IMR-90 (cell line): Measurements from ENCODE around the gene USP31. TPM values are rescaled to one million over a fixed set of nuclear protein-coding genes. Genes with fewer than 3 reads are reported as not detected.

Experiments used
- ATAC-seq: fragments of 200-7000 bp; cut with Tn5 transposase; 2 replicates; pipeline ENCODE4 v1.9.1; 2020; ENCODE audit warnings: low read depth, mild to moderate bottlenecking, moderate library complexity
- BruUV-seq: library from RNA; stranded (reverse); fragments of 400-500 nt; replicated peaks from 2 replicates; lab custom pipeline; 2021; lab: Mats Ljungman, UMichigan
- CTCF ChIA-PET: fragments of 300-600 bp; formaldehyde crosslinking; extraction: SDS; loops from one replicate; lab custom pipeline; 2021; ENCODE audit warnings: antibody characterized with exemption; lab: Yijun Ruan, JAX
- POLR2A ChIA-PET: fragments of 300-600 bp; sonication (Branson Sonifier 250); formaldehyde crosslinking; loops from one replicate; lab custom pipeline; 2022; ENCODE audit warnings: antibody characterized with exemption; ENCODE audit not compliant: unreplicated experiment; lab: Charles Lee
- DNase-seq: peaks from one replicate; pipeline ENCODE4 v3.0.0; 2013
- H2AFZ ChIP-seq: replicated peaks from 2 replicates; pipeline ENCODE3; 2013; ENCODE audit warnings: low read length, mild to moderate bottlenecking; ENCODE audit not compliant: poor library complexity
- H2AK5ac ChIP-seq: 2 replicates; pipeline ENCODE4 v1.6.1; 2013; ENCODE audit warnings: low read depth, low read length, inconsistent platforms
- H2AK9ac ChIP-seq: replicated peaks from 2 replicates; pipeline ENCODE3; 2013; ENCODE audit warnings: mild to moderate bottlenecking, low read depth, low read length, moderate library complexity; ENCODE audit not compliant: poor library complexity
- H2BK120ac ChIP-seq: 2 replicates; pipeline ENCODE4 v1.6.1; 2013; ENCODE audit warnings: low read depth, low read length, inconsistent platforms
- H2BK15ac ChIP-seq: 3 replicates; pipeline ENCODE4 v1.6.1; 2013; ENCODE audit warnings: low read depth, low read length, inconsistent platforms
- H2BK20ac ChIP-seq: 2 replicates; pipeline ENCODE4 v1.6.1; 2013; ENCODE audit warnings: low read depth, mild to moderate bottlenecking, inconsistent platforms, low read length, moderate library complexity
- H2BK5ac ChIP-seq: 2 replicates; pipeline ENCODE4 v1.6.1; 2013; ENCODE audit warnings: mild to moderate bottlenecking, low read depth, low read length, inconsistent platforms; ENCODE audit not compliant: poor library complexity, severe bottlenecking
- H3K14ac ChIP-seq: replicated peaks from 2 replicates; pipeline ENCODE4 v1.6.1; 2013; ENCODE audit warnings: low read depth, low read length, inconsistent platforms
- H3K18ac ChIP-seq: 2 replicates; pipeline ENCODE4 v1.6.1; 2013; ENCODE audit warnings: low read depth, low read length, control low read depth
- H3K23ac ChIP-seq: 2 replicates; pipeline ENCODE4 v1.6.1; 2013; ENCODE audit warnings: low read depth, low read length, inconsistent platforms
- H3K27ac ChIP-seq: 2 replicates; pipeline ENCODE4 v1.5.1; 2013; ENCODE audit warnings: mild to moderate bottlenecking, control low read depth, low read length; ENCODE audit not compliant: insufficient read depth
- H3K27me3 ChIP-seq: 2 replicates; pipeline ENCODE4 v1.6.1; 2013; ENCODE audit warnings: low read length; ENCODE audit not compliant: control insufficient read depth, insufficient read depth
- H3K36me3 ChIP-seq: 2 replicates; pipeline ENCODE4 v1.6.1; 2013; ENCODE audit warnings: low read length, mixed read lengths; ENCODE audit not compliant: control insufficient read depth, insufficient read depth
- H3K4ac ChIP-seq: 2 replicates; pipeline ENCODE4 v1.6.1; 2013; ENCODE audit warnings: low read depth, low read length, inconsistent platforms
- H3K4me1 ChIP-seq: 2 replicates; pipeline ENCODE4 v1.6.1; 2013; ENCODE audit warnings: low read length, mixed read lengths; ENCODE audit not compliant: control insufficient read depth, insufficient read depth
- H3K4me2 ChIP-seq: 2 replicates; pipeline ENCODE4 v1.6.1; 2013; ENCODE audit warnings: low read depth, mild to moderate bottlenecking, control low read depth, low read length, moderate library complexity
- H3K4me3 ChIP-seq: 2 replicates; pipeline ENCODE4 v1.5.1; 2013; ENCODE audit warnings: low read depth, mild to moderate bottlenecking, control low read depth, low read length, moderate library complexity; ENCODE audit not compliant: insufficient read depth
- H3K56ac ChIP-seq: 2 replicates; pipeline ENCODE4 v1.6.1; 2013; ENCODE audit warnings: low read length, inconsistent platforms; ENCODE audit not compliant: insufficient read depth; ENCODE audit errors: extremely low read depth
- H3K79me1 ChIP-seq, 2 experiments: 2 replicates each; pipeline ENCODE4 v1.6.1; 2013; ENCODE audit warnings: low read length in 2 of 2, inconsistent platforms in 1 of 2, low read depth in 1 of 2
- H3K9ac ChIP-seq: 2 replicates; pipeline ENCODE4 v1.6.1; 2013; ENCODE audit warnings: low read depth, low read length, control low read depth
- H3K9me1 ChIP-seq: 2 replicates; pipeline ENCODE4 v1.6.1; 2013; ENCODE audit warnings: low read length, inconsistent platforms; ENCODE audit not compliant: insufficient read depth
- H3K9me3 ChIP-seq: 2 replicates; pipeline ENCODE4 v1.6.1; 2013; ENCODE audit warnings: low read length; ENCODE audit not compliant: control insufficient read depth, insufficient read depth
- H4K20me1 ChIP-seq: 2 replicates; pipeline ENCODE4 v1.6.1; 2013; ENCODE audit warnings: low read length, inconsistent platforms; ENCODE audit not compliant: insufficient read depth
- H4K5ac ChIP-seq: 2 replicates; pipeline ENCODE4 v1.6.1; 2013; ENCODE audit warnings: mild to moderate bottlenecking, low read depth, low read length, control low read depth
- H4K8ac ChIP-seq, 2 experiments: 2 replicates each; pipeline ENCODE4 v1.6.1; 2013; ENCODE audit warnings: low read depth in 2 of 2, low read length in 2 of 2, control low read depth in 1 of 2, inconsistent platforms in 1 of 2
- H4K91ac ChIP-seq: 2 replicates; pipeline ENCODE4 v1.6.1; 2013; ENCODE audit warnings: low read depth, low read length, inconsistent platforms; ENCODE audit not compliant: insufficient read depth
- CEBPB ChIP-seq: IDR thresholded peaks from 2 replicates; pipeline ENCODE4 v1.6.1; 2012; ENCODE audit warnings: low read depth, low read length, improper control_type of control experiment
- MAFK ChIP-seq: IDR thresholded peaks from 2 replicates; pipeline ENCODE4 v1.6.1; 2012; ENCODE audit warnings: low read depth, low read length, improper control_type of control experiment
- MAZ ChIP-seq: IDR thresholded peaks from 2 replicates; pipeline ENCODE4 v1.6.1; 2012; ENCODE audit warnings: low read depth, mild to moderate bottlenecking, low read length, improper control_type of control experiment, moderate library complexity, borderline replicate concordance
- POLR2A ChIP-seq: IDR thresholded peaks from 2 replicates; pipeline ENCODE4 v1.6.1; 2012; ENCODE audit warnings: mild to moderate bottlenecking, low read depth, low read length
- RFX5 ChIP-seq: IDR thresholded peaks from 2 replicates; pipeline ENCODE4 v1.8.0; 2012; ENCODE audit warnings: low read depth, mild to moderate bottlenecking, low read length, moderate library complexity
- WGBS, 2 experiments: methylation state at CpG; one replicate each; pipeline versions ENCODE4 v1.1.5 to v1.1.7; 2013; ENCODE audit warnings: missing lambda C conversion rate in 2 of 2; ENCODE audit not compliant: insufficient read length in 1 of 2; ENCODE audit errors: extremely low coverage in 2 of 2; 5-methylcytosine and 5-hydroxymethylcytosine counted together
- dilution Hi-C: fragments of 300-500 bp; cut with HindIII; formaldehyde crosslinking; loops from one replicate; pipeline ENCODE4 v1.14.3; 2018; ENCODE audit warnings: low sequenced_read_pairs; ENCODE audit not compliant: unreplicated experiment
- in situ Hi-C: fragments of 300-500 bp; cut with MboI; formaldehyde crosslinking; loops from 3 replicates; pipeline ENCODE4 v1.14.3; 2019; ENCODE audit warnings: low sequenced_read_pairs, inconsistent platforms, mixed read lengths
- intact Hi-C: fragments of 100-400 bp; cut with micrococcal nuclease; formaldehyde crosslinking; loops from 2 replicates; pipeline ENCODE4 v1.10.0; 2022
- polyA plus RNA-seq, 3 experiments: library from polyadenylated mRNA; depleted of rRNA; stranded (reverse); fragments of >200 nt; gene quantifications; 2 replicates each; pipeline ENCODE4 v1.2.3, GENCODE V29; 2012; ENCODE audit warnings: low replicate concordance in 1 of 3
- total RNA-seq: library from RNA; depleted of rRNA; stranded (reverse); fragments of >200 nt; gene quantifications from 2 replicates; pipeline ENCODE4 v1.2.3, GENCODE V29; 2012
- TF ChIP-seq, protein P1 (sequence below): fragments of 150-350 bp; IDR thresholded peaks from 2 replicates; pipeline ENCODE4 v1.6.1; 2016; ENCODE audit warnings: low read depth, mild to moderate bottlenecking, low read length, moderate library complexity, borderline replicate concordance

The USP31 gene
- total and polyA plus RNA-seq, 2 of the 4 experiments (the other 2 are of a cell fraction): 2.9 to 3.4 TPM

DNA sequence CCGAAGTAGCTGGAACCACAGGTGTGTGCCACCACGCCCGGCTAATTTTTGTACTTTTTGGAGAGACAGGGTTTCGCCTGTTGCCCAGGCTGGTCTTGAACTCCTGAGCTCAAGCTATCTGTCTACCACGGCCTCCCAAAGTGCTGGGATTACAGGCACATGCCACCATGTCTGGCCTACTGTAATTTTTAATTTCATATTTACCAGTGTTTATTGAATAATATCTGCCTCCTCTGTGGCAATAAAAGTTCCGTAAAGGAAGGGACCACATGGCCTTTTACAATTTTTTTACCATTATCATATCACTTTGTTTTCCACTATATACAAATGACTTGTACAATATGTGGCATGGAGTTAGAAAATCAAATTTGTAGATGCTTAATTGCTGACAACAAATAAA is 7.8 kb downstream of the USP31 start:
- ATAC-seq (no peak), DNase-seq (no peak)
- Histone ChIP-seq H3K14ac (no peak overlapping the region), H4K91ac (no peak overlapping the region), H2AK9ac (no peak overlapping the region), H3K56ac (no peak overlapping the region), H3K23ac (no peak overlapping the region), H3K9me1 (peaks cover 7% of the 10 kb centered on the region), H4K20me1 (peaks cover 32% of the 10 kb centered on the region), H2BK5ac (no peak overlapping the region), H3K27ac (no peak overlapping the region), H2AFZ (no peak overlapping the region), H2BK120ac (no peak overlapping the region), H3K9ac (no peak overlapping the region), H3K9me3 (peaks cover 4% of the 10 kb centered on the region; the same call in 1 of the 2 replicates), H3K4ac (no peak overlapping the region), H3K4me1 (peaks cover 5% of the 10 kb centered on the region; the same call in 1 of the 2 replicates), H3K79me1 (peaks cover 38 to 56% of the 10 kb centered on the region in 2 experiments), H4K8ac (no peak overlapping the region), H4K5ac (no peak overlapping the region), H3K4me3 (no peak overlapping the region), H2BK20ac (no peak overlapping the region), H3K4me2 (no peak overlapping the region), H3K18ac (no peak overlapping the region), H3K36me3 (no peaks in the 10 kb centered on the region), H2BK15ac (no peak overlapping the region), H3K27me3 (no peaks in the 10 kb centered on the region), H2AK5ac (no peak overlapping the region)
- intact Hi-C loops (no loop called here), dilution Hi-C loops (no loop called here), in situ Hi-C loops (no loop called here)
- no CpG with 5 or more reads among the region's 6 CpGs for WGBS, 2 experiments
- no TSS peak for BruUV-seq
- ChIA-PET POLR2A (no interaction called here), CTCF (no interaction called here)
- TF ChIP-seq CEBPB (no peak), MAZ (no peak), MAFK (no peak), RFX5 (no peak), POLR2A (no peak)
- TF ChIP-seq, protein P1, sequence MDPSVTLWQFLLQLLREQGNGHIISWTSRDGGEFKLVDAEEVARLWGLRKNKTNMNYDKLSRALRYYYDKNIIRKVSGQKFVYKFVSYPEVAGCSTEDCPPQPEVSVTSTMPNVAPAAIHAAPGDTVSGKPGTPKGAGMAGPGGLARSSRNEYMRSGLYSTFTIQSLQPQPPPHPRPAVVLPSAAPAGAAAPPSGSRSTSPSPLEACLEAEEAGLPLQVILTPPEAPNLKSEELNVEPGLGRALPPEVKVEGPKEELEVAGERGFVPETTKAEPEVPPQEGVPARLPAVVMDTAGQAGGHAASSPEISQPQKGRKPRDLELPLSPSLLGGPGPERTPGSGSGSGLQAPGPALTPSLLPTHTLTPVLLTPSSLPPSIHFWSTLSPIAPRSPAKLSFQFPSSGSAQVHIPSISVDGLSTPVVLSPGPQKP: no peak
